GM12864 (cell line): ENCODE data around the gene SPART.

Experiments used
- DNase-seq: peaks from one replicate; pipeline ENCODE4 v3.0.0-alpha.2; 2011; ENCODE audit warnings: low read depth
- H3K4me3 ChIP-seq: 2 replicates; pipeline ENCODE4 v1.5.1; 2011; ENCODE audit warnings: mild to moderate bottlenecking, low read depth, low read length, control low read depth
- TF ChIP-seq, protein P1 (sequence below): IDR thresholded peaks from 2 replicates; pipeline ENCODE4 v1.5.1; 2011; ENCODE audit warnings: low read depth, mild to moderate bottlenecking, moderate library complexity, low read length, control low read depth, inconsistent platforms; ENCODE audit errors: missing control alignments

Gene SPART

DNA sequence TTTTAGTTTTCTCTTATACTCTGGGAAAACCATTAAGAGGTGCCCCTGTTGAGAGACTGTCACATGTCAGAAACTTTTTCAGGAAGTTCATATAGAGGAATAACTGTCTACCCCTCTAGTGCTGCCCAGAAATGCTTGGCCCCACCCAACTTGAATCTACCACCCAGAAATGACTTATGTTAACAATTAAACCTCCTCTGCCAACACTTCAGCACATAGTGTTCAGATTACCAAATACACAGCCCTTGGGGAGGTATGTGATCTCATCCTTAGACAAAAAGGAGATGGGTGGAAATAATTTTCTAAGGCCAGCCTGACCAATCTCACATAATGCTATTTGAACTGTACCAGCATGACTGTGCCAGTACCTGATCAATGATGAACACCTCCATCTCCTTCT lies 84.2 kb downstream of the SPART start:
- DNase-seq, result no peak
- TF ChIP-seq, protein P1, sequence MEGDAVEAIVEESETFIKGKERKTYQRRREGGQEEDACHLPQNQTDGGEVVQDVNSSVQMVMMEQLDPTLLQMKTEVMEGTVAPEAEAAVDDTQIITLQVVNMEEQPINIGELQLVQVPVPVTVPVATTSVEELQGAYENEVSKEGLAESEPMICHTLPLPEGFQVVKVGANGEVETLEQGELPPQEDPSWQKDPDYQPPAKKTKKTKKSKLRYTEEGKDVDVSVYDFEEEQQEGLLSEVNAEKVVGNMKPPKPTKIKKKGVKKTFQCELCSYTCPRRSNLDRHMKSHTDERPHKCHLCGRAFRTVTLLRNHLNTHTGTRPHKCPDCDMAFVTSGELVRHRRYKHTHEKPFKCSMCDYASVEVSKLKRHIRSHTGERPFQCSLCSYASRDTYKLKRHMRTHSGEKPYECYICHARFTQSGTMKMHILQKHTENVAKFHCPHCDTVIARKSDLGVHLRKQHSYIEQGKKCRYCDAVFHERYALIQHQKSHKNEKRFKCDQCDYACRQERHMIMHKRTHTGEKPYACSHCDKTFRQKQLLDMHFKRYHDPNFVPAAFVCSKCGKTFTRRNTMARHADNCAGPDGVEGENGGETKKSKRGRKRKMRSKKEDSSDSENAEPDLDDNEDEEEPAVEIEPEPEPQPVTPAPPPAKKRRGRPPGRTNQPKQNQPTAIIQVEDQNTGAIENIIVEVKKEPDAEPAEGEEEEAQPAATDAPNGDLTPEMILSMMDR, result no peak
- no peak overlapping the region for H3K4me3 ChIP-seq

DNA sequence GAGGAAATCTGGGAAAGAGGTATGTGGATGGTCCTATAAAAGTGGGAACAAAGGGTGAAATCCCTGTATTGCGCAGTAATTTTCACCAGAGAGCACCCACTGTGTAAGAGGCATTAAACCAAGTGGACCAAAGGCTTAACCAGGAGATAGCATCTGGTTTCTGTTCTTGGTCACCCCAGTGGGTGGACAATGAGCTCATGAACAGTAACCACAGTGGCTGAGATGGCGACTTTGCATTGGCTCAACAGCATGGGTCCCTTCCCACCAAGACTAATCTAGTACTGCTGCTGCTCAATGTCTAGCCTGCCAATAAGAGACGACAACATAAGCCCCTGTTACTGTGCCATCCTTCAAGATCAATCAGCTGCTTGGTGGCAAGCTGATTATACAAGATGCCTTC lies 85.2 kb downstream of the SPART start:
- TF ChIP-seq, protein P1, result no peak
- no peak overlapping the region for H3K4me3 ChIP-seq
- no peak for DNase-seq

DNA sequence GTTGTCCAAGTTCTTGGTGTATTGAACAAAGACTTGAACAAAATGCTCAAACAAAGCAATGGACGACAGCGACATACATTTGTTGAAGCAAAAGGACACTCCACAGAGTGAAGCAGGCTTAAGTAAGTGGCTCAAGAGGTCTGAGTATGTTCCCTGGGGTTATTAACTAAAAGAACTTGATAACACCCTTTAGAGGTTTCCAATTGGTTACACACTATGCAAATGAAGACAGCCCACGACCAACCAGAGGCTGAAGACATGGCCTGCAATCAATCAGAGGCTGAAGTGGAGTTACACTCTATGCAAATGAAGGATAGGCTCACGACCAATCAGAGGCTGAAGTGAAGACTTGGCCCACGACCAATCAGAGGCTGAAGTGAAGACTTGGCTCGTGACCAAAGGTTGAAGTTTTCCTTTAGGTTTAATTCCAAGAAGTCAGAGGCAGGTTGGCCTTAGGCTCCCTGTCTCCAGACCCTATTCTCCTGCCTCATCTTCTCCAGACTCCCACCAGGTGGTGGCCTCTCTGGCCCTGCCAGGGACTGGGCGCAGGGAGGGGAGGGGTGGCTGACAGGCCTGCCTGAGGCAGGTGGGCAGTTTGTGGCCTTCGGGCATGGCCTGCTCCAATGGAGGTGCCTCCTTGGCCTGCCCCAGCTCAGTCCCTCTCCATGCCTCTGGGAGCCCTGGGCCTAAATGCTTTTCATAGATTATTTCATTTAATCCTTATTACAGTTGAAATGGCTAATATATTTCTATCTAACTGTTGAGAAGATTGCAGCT lies 86.6 kb downstream of the SPART start:
- no peak for DNase-seq
- no peak overlapping the region for H3K4me3 ChIP-seq
- TF ChIP-seq, protein P1, result no peak

DNA sequence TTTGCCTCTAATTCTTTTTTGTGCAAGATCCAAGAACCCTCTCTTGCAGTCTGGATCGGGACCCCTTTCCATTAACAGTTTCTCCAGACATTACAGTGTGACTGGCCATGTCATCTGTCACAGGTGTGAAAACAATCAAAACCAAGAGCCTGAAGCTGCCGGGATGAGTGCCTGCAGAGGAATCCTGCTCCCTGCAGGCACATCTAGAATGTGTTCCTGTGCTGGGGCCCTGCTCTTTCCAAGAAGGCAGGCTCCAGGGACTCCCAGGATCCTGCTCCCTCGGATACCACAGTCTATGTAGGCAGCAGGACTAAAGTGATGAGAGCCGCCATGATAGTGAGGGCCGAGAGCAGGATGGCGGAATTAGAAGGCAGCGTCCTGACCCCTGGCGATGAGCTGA lies 87.4 kb downstream of the SPART start:
- no peak for DNase-seq
- TF ChIP-seq, protein P1, result no peak

More for the DNA sequence above, 87.4 kb downstream of the SPART start:
- no peak overlapping the region for H3K4me3 ChIP-seq
